OCI-LY1 (cell line): ENCODE measurements around the gene MYL6.
"Not testable (repeated sequence)": the region's sequence is repeated elsewhere in the genome, so short reads cannot be mapped to it uniquely, and the experiment has no call there.

Experiments
- H2AFZ ChIP-seq: fragments of 200-600 bp; sonication (generic), shearing (Covaris generic); 2 replicates; pipeline ENCODE4 v1.6.0; 2014; ENCODE audit warnings: antibody characterized with exemption, mild to moderate bottlenecking, low read length
- H3F3A ChIP-seq: fragments of 200-600 bp; sonication (generic), shearing (Covaris generic); 2 replicates; pipeline ENCODE4 v1.6.0; 2014; ENCODE audit warnings: mild to moderate bottlenecking, antibody characterized with exemption, low read length, moderate library complexity; ENCODE audit not compliant: insufficient read depth
- H3K27ac ChIP-seq: fragments of 200-600 bp; sonication (generic); 2 replicates; pipeline ENCODE4 v1.5.1; 2014; ENCODE audit warnings: low read length, mixed run types, mild to moderate bottlenecking, low read depth; ENCODE audit not compliant: poor library complexity, severe bottlenecking
- H3K27me3 ChIP-seq: fragments of 200-600 bp; sonication (generic); 2 replicates; pipeline ENCODE4 v1.6.0; 2014; ENCODE audit warnings: antibody characterized with exemption, mild to moderate bottlenecking, low read length, moderate library complexity; ENCODE audit not compliant: insufficient read depth
- H3K36me3 ChIP-seq: fragments of 200-600 bp; sonication (generic); 2 replicates; pipeline ENCODE4 v1.6.1; 2014; ENCODE audit warnings: mild to moderate bottlenecking, antibody characterized with exemption, low read length, moderate library complexity, mixed read lengths; ENCODE audit not compliant: insufficient read depth
- H3K4me1 ChIP-seq: fragments of 200-600 bp; sonication (generic); 2 replicates; pipeline ENCODE4 v1.5.1; 2014; ENCODE audit warnings: mild to moderate bottlenecking, low read length, moderate library complexity; ENCODE audit not compliant: insufficient read depth, severe bottlenecking
- H3K4me2 ChIP-seq: fragments of 200-600 bp; sonication (generic), shearing (Covaris generic); 2 replicates; pipeline ENCODE4 v1.6.1; 2014; ENCODE audit warnings: low read length
- H3K4me3 ChIP-seq: fragments of 200-600 bp; sonication (generic); 2 replicates; pipeline ENCODE4 v1.5.1; 2014; ENCODE audit warnings: low read length, low read depth, mild to moderate bottlenecking, mixed read lengths; ENCODE audit not compliant: poor library complexity, severe bottlenecking
- H3K79me2 ChIP-seq: fragments of 200-600 bp; shearing (Covaris generic); 2 replicates; pipeline ENCODE4 v1.6.1; 2016; ENCODE audit warnings: mixed run types, low read length, mixed read lengths; ENCODE audit not compliant: insufficient read depth
- H3K9ac ChIP-seq: fragments of 200-600 bp; sonication (generic), shearing (Covaris generic); 2 replicates; pipeline ENCODE4 v1.6.1; 2014; ENCODE audit warnings: mild to moderate bottlenecking, low read length, mixed read lengths
- H3K9me2 ChIP-seq: fragments of 200-600 bp; sonication (generic), shearing (Covaris generic); 2 replicates; pipeline ENCODE4 v1.6.1; 2014; ENCODE audit warnings: low read depth, mild to moderate bottlenecking, low read length, mixed read lengths
- H3K9me3 ChIP-seq: fragments of 200-600 bp; shearing (Covaris generic); 2 replicates; pipeline ENCODE4 v1.6.1; 2014; ENCODE audit warnings: low read length, mixed read lengths
- H4K20me1 ChIP-seq: fragments of 200-600 bp; sonication (generic), shearing (Covaris generic); 2 replicates; pipeline ENCODE4 v1.6.0; 2016; ENCODE audit warnings: mild to moderate bottlenecking, low read length; ENCODE audit not compliant: insufficient read depth
- EZH2 ChIP-seq: fragments of 200-600 bp; sonication (generic), shearing (Covaris generic); IDR thresholded peaks from 2 replicates; pipeline ENCODE4 v1.8.0; 2017; ENCODE audit warnings: borderline replicate concordance, mixed run types, mild to moderate bottlenecking, antibody characterized with exemption, low read length, moderate library complexity, mixed read lengths
- TF ChIP-seq, protein P1 (sequence below): fragments of 200-600 bp; sonication (generic), shearing (Covaris generic); IDR thresholded peaks from 2 replicates; pipeline ENCODE4 v1.5.1; 2017; ENCODE audit warnings: mild to moderate bottlenecking, antibody characterized with exemption, low read length, moderate library complexity, mixed read lengths

The MYL6 gene

DNA sequence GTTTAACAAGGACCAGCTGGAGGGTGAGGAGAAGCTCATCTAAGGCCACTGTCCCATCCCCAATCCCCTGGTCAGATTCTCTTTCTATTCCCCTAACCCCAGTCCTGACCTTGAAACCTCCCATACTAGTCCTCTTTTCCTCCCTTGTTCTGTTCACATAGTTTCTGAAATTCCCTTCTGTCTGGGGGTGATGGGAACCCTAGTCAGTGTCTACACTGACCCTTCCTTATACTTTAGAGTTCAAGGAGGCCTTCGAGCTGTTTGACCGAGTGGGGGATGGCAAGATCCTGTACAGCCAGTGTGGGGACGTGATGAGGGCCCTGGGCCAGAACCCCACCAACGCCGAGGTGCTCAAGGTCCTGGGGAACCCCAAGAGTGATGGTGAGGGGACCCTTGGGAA is 3.3 kb upstream of the MYL6 start:
- Histone ChIP-seq H2AFZ (no peak overlapping the region), H3K27ac (peak overlapping the region; percentile 91), H3K9me2 (no peaks in the 10 kb centered on the region), H3K4me3 (no peak overlapping the region), H3K36me3 (peaks cover 15% of the 10 kb centered on the region), H3K27me3 (no peaks in the 10 kb centered on the region), H3K79me2 (peaks cover 13% of the 10 kb centered on the region), H4K20me1 (no peaks in the 10 kb centered on the region), H3K4me2 (no peak overlapping the region), H3K9me3 (no peaks in the 10 kb centered on the region), H3K9ac (no peak overlapping the region), H3K4me1 (peaks cover 50% of the 10 kb centered on the region), H3F3A (no peaks in the 10 kb centered on the region)
- no peak for TF ChIP-seq EZH2
- TF ChIP-seq, protein P1, sequence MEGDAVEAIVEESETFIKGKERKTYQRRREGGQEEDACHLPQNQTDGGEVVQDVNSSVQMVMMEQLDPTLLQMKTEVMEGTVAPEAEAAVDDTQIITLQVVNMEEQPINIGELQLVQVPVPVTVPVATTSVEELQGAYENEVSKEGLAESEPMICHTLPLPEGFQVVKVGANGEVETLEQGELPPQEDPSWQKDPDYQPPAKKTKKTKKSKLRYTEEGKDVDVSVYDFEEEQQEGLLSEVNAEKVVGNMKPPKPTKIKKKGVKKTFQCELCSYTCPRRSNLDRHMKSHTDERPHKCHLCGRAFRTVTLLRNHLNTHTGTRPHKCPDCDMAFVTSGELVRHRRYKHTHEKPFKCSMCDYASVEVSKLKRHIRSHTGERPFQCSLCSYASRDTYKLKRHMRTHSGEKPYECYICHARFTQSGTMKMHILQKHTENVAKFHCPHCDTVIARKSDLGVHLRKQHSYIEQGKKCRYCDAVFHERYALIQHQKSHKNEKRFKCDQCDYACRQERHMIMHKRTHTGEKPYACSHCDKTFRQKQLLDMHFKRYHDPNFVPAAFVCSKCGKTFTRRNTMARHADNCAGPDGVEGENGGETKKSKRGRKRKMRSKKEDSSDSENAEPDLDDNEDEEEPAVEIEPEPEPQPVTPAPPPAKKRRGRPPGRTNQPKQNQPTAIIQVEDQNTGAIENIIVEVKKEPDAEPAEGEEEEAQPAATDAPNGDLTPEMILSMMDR = no peak

DNA sequence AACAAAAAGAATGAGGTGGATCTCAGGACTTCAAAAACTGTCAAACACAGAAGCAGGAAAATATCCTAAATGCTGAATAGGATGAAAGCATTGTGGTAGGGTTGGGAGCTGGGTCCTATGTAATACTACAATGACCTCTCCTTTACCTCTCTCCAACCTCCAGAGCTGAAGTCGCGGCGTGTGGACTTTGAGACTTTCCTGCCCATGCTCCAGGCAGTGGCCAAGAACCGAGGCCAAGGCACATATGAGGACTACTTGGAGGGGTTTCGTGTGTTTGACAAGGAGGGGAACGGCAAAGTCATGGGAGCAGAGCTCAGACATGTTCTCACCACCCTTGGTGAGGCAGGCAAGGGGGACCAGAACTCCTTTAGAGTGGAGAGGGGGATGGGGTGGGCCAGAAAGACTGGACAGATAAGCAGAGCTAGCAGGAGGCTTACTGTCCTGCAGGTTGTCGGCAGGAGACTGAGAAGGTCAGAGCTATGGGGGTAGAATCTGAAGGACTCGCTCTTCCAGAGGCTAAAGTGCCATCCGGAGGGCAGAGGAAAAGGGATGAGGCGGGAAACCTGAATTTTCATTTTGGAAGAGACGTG is 2.8 kb upstream of the MYL6 start:
- Histone ChIP-seq H3K9ac (no peak overlapping the region), H3K4me2 (no peak overlapping the region), H3K79me2 (peaks cover 13% of the 10 kb centered on the region), H3K4me1 (peaks cover 56% of the 10 kb centered on the region), H4K20me1 (no peaks in the 10 kb centered on the region), H3K36me3 (peaks cover 20% of the 10 kb centered on the region), H3K27me3 (no peaks in the 10 kb centered on the region), H3K9me2 (no peaks in the 10 kb centered on the region), H3K4me3 (no peak overlapping the region), H3K9me3 (no peaks in the 10 kb centered on the region), H3F3A (no peaks in the 10 kb centered on the region), H2AFZ (no peak overlapping the region), H3K27ac (no peak overlapping the region)
- TF ChIP-seq EZH2 = no peak
- TF ChIP-seq, protein P1 = no peak

DNA sequence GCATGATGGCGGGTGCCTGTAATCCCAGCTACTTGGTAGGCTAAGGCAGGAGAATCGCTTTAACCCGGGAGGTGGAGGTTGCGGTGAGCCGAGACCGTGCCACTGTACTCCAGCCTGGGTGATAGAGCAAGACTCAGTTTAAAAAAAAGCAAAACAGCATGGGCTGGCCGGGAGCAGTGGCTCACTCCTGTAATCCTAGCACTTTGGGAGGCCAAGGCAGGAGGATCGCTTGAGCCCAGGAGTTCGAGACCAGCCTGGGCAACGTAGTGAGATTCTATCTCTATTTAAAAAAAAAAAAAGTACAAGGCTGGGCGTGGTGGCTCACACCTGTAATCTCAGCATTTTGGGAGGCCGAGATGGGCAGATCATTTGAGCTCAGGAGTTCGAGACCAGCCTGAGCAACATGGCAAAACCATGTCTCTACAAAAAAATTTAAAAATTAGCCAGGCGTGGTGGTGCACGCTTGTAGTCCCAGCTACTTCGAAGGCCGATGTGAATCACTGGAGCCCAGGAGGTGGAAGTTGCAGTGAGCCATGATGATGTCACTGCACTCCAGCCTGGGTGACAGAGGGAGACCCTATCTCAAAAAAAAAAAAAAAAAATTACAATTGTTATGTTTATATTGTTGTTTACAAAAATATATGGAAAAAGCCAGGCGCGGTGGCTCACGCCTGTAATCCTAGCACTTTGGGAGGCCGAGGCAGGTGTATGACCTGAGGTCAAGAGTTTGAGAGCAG is 1.5 kb upstream of the MYL6 start:
- not testable (repeated sequence) for H3K9me2 ChIP-seq, H2AFZ ChIP-seq, H4K20me1 ChIP-seq, H3F3A ChIP-seq, H3K9me3 ChIP-seq, H3K27me3 ChIP-seq
- H3K4me1 ChIP-seq = peaks cover 59% of the 10 kb centered on the region
- peak overlapping the region; percentile 73 for H3K27ac ChIP-seq
- H3K4me2 ChIP-seq = peak overlapping the region; percentile 80
- peaks cover 13% of the 10 kb centered on the region for H3K79me2 ChIP-seq
- peak overlapping the region; percentile 84 for H3K4me3 ChIP-seq
- peak overlapping the region; percentile 70; the same call in 1 of the 2 replicates for H3K9ac ChIP-seq
- H3K36me3 ChIP-seq = peaks cover 33% of the 10 kb centered on the region
